Measurements from ENCODE around the gene ZSCAN1.

ZSCAN1 gene

DNA sequence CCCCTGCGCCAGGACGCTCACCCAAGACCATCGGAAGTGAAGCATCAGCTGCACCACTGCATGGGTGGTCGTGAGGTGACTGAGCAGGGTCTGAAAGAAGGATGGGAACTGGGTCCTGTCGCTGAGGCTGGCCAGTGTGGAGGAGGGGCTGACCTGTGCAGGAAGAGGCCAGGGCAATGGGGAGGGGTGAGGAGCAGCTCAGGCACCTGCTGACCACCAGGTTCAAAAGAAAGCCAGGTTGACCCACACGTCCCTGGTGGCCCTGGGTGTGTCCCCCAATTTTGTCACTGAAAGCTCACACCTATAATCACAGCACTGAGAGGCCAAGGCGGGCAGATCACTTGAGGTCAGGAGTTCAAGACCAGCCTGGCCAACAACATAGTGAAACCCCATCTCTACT lies 13.7 kb upstream of the ZSCAN1 start:
- POLR2A ChIA-PET: no interaction called here
- H3K4me3 ChIP-seq (ENCODE audit: low read depth, low read length): no peak overlapping the region
- TF ChIP-seq, protein P1, sequence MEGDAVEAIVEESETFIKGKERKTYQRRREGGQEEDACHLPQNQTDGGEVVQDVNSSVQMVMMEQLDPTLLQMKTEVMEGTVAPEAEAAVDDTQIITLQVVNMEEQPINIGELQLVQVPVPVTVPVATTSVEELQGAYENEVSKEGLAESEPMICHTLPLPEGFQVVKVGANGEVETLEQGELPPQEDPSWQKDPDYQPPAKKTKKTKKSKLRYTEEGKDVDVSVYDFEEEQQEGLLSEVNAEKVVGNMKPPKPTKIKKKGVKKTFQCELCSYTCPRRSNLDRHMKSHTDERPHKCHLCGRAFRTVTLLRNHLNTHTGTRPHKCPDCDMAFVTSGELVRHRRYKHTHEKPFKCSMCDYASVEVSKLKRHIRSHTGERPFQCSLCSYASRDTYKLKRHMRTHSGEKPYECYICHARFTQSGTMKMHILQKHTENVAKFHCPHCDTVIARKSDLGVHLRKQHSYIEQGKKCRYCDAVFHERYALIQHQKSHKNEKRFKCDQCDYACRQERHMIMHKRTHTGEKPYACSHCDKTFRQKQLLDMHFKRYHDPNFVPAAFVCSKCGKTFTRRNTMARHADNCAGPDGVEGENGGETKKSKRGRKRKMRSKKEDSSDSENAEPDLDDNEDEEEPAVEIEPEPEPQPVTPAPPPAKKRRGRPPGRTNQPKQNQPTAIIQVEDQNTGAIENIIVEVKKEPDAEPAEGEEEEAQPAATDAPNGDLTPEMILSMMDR (IDR thresholded peaks at IDR 0.05; ENCODE audit: insufficient read depth, low read length, missing control alignments): no peak
- DNase-seq (ENCODE audit: low read depth, low spot score): no peak
- CTCF ChIA-PET: no interaction called here

- no peak for DNase-seq (ENCODE audit: low read depth, low spot score)
- CTCF ChIA-PET: no interaction called here
- TF ChIP-seq, protein P1 (IDR thresholded peaks at IDR 0.05; ENCODE audit: insufficient read depth, low read length, missing control alignments): peak; percentile 17
- no peak overlapping the region for H3K4me3 ChIP-seq (ENCODE audit: low read depth, low read length)
- POLR2A ChIA-PET: interaction anchor here (0.6 kb wide), 1 partner anchor 365 kb away, joined by 3 read pairs; no protein-coding TSS in a partner anchor
Observed at GRCh38 chr19:58021541-58022282, 12.1 kb upstream of the ZSCAN1 start.

GRCh38 chr19:58022283-58022660 lies 11.6 kb upstream of the ZSCAN1 start:
- TF ChIP-seq, protein P1 (IDR thresholded peaks at IDR 0.05; ENCODE audit: insufficient read depth, low read length, missing control alignments): no peak
- no peak for DNase-seq (ENCODE audit: low read depth, low spot score)
- no peak overlapping the region for H3K4me3 ChIP-seq (ENCODE audit: low read depth, low read length)
- ChIA-PET POLR2A (interaction anchor here (0.6 kb wide), 1 partner anchor 364 kb away, joined by 3 read pairs; no protein-coding TSS in a partner anchor), CTCF (no interaction called here)

DNA sequence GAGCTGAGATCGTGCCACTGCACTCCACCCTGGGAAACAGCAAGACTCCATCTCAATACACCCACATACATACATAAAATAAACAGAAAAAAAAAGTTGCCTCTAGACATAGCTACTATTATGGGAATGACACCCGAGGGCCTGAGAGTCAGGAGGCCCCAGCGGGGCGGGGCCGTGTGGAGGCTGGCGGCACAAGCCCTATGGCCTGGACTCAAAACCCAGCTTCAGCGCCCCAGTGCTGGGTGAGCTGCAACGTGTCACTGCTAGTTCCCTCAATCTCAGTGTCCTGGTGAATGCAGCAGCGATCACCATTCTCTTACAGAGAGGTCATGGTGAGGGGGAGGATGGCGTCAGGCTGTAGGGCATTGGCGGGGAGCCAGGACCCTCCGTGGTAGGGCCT lies 9.2 kb upstream of the ZSCAN1 start:
- no peak overlapping the region for H3K4me3 ChIP-seq (ENCODE audit: low read depth, low read length)
- ChIA-PET CTCF (no interaction called here), POLR2A (no interaction called here)
- no peak for DNase-seq (ENCODE audit: low read depth, low spot score)
- TF ChIP-seq, protein P1 (IDR thresholded peaks at IDR 0.05; ENCODE audit: insufficient read depth, low read length, missing control alignments): no peak

- ChIA-PET CTCF (no interaction called here), POLR2A (no interaction called here)
- TF ChIP-seq, protein P1 (IDR thresholded peaks at IDR 0.05; ENCODE audit: insufficient read depth, low read length, missing control alignments): no peak
- no peak for DNase-seq (ENCODE audit: low read depth, low spot score)
- peak overlapping the region; percentile 45 for H3K4me3 ChIP-seq (ENCODE audit: low read depth, low read length)
Observed at GRCh38 chr19:58034477-58034793, 610 bp downstream of the ZSCAN1 start.

DNA sequence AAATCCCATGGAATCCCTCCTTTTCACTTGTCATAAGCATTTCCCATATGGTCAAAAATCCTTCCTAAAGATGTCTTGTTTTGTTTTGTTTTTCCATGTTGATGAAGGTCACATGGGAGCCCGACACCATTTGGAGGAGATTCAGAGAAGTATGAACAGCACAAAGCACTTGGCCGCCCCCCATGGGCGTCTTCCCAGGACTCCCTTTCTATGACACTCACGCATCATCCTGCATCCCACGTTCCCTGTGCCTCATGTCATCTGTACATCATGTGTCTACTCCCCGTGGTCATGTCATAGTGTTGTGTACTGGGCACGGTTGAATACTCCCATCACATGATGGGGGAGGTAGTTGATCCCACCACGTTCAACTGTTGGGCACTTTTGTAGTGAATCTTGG lies 2.0 kb downstream of the ZSCAN1 start:
- ChIA-PET POLR2A (no interaction called here), CTCF (no interaction called here)
- no peak overlapping the region for H3K4me3 ChIP-seq (ENCODE audit: low read depth, low read length)
- DNase-seq (ENCODE audit: low read depth, low spot score): no peak
- TF ChIP-seq, protein P1 (IDR thresholded peaks at IDR 0.05; ENCODE audit: insufficient read depth, low read length, missing control alignments): no peak
